H1 (cell line): ENCODE results near the gene UNC13D. TPM values are rescaled to one million over a fixed set of nuclear protein-coding genes. Genes with fewer than 3 reads are reported as not detected.

ENCODE experiments used
- FOSL1 ChIP-seq: IDR thresholded peaks from 2 replicates; pipeline ENCODE4 v1.6.1; 2011; ENCODE audit warnings: mild to moderate bottlenecking, low read depth, low read length, moderate library complexity; ENCODE audit not compliant: insufficient read depth
- TAF1 ChIP-seq: IDR thresholded peaks from 2 replicates; pipeline ENCODE4 v1.6.1; 2011; ENCODE audit warnings: mild to moderate bottlenecking, low read depth, low read length
- polyA plus RNA-seq, 7 experiments: library from polyadenylated mRNA; depleted of rRNA in 3 of 7; stranded (reverse) in 5 of 7; unstranded in 2 of 7; fragments of >200 nt in 5 of 7; fragments of 200-250 nt in 2 of 7; gene quantifications; 1 replicate in 5 of 7; 2 replicates in 1 of 7; 4 replicates in 1 of 7; pipeline versions ENCODE4 v1.2.1 to v1.2.3, GENCODE V29; 2011 to 2013; ENCODE audit warnings: missing spikeins in 2 of 7, mixed read lengths in 2 of 7
- total RNA-seq: library from RNA; stranded (reverse); fragmentation: NEBNext Ultra II Directional; extraction: Animal tissue kit (Norgen Biotek cat#: 25700); gene quantifications from 2 replicates; pipeline ENCODE4 v1.2.1, GENCODE V29; 2021

UNC13D gene
- total and polyA plus RNA-seq, 2 of the 8 experiments (the other 6 are each of a cell fraction or from before 2014, with no cell fraction given) = 3.6 to 8.4 TPM

GRCh38 chr17:75815399-75815798 lies 28.8 kb downstream of the UNC13D start (continued):
- no peak for TF ChIP-seq FOSL1
- TF ChIP-seq TAF1 = no peak
